Measurements from ENCODE around the gene LCLAT1.

The LCLAT1 gene

GRCh38 chr2:30692829-30693275, 245.8 kb downstream of the LCLAT1 start:
- TF ChIP-seq, protein P1, sequence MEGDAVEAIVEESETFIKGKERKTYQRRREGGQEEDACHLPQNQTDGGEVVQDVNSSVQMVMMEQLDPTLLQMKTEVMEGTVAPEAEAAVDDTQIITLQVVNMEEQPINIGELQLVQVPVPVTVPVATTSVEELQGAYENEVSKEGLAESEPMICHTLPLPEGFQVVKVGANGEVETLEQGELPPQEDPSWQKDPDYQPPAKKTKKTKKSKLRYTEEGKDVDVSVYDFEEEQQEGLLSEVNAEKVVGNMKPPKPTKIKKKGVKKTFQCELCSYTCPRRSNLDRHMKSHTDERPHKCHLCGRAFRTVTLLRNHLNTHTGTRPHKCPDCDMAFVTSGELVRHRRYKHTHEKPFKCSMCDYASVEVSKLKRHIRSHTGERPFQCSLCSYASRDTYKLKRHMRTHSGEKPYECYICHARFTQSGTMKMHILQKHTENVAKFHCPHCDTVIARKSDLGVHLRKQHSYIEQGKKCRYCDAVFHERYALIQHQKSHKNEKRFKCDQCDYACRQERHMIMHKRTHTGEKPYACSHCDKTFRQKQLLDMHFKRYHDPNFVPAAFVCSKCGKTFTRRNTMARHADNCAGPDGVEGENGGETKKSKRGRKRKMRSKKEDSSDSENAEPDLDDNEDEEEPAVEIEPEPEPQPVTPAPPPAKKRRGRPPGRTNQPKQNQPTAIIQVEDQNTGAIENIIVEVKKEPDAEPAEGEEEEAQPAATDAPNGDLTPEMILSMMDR (IDR thresholded peaks at IDR 0.05; ENCODE audit: low read length): no peak
- no peak for TF ChIP-seq EZH2 (IDR thresholded peaks at IDR 0.05; ENCODE audit: borderline replicate concordance, low read length)
- no peak overlapping the region for H3K4me3 ChIP-seq (ENCODE audit: low read depth, low read length, poor library complexity, severe bottlenecking)
- no peaks in the 10 kb centered on the region for H3F3A ChIP-seq (ENCODE audit: insufficient read depth, low read length)
- H3K9me3 ChIP-seq (ENCODE audit: low read length): no peaks in the 10 kb centered on the region
- no peaks in the 10 kb centered on the region for H3K36me3 ChIP-seq (ENCODE audit: insufficient read depth, low read length)
- no peak overlapping the region for H3K9ac ChIP-seq (ENCODE audit: low read length)
- no peaks in the 10 kb centered on the region for H3K79me2 ChIP-seq (ENCODE audit: insufficient read depth, low read length)
- no peaks in the 10 kb centered on the region for H3K4me1 ChIP-seq (ENCODE audit: insufficient read depth, low read length, severe bottlenecking)
- no peaks in the 10 kb centered on the region for H3K9me2 ChIP-seq (ENCODE audit: low read depth, low read length)
- no peak overlapping the region for H3K4me2 ChIP-seq (ENCODE audit: low read length)
- H4K20me1 ChIP-seq (ENCODE audit: insufficient read depth, low read length): no peaks in the 10 kb centered on the region
- no peak overlapping the region for H2AFZ ChIP-seq (ENCODE audit: low read length)
- no peaks in the 10 kb centered on the region for H3K27me3 ChIP-seq (ENCODE audit: insufficient read depth, low read length)
- H3K27ac ChIP-seq (ENCODE audit: low read depth, low read length, poor library complexity, severe bottlenecking): no peak overlapping the region

Measured in OCI-LY1 (cell line).